Occipital lobe (tissue), 2 donors: ENCODE data around the gene TULP3. TPM values are rescaled to one million over a fixed set of nuclear protein-coding genes. Genes with fewer than 3 reads are reported as not detected.
"Not testable (repeated sequence)": the region's sequence is repeated elsewhere in the genome, so short reads cannot be mapped to it uniquely, and the experiment has no call there.

Experiments used
- DNase-seq: peaks from one replicate; lab custom pipeline; 2025; lab: John Stamatoyannopoulos, UW
- total RNA-seq: library from RNA; depleted of rRNA; stranded (reverse); fragments of >200 nt; gene quantifications from one replicate; pipeline ENCODE4 v1.2.3, GENCODE V29; 2014

TULP3 gene, protein sequence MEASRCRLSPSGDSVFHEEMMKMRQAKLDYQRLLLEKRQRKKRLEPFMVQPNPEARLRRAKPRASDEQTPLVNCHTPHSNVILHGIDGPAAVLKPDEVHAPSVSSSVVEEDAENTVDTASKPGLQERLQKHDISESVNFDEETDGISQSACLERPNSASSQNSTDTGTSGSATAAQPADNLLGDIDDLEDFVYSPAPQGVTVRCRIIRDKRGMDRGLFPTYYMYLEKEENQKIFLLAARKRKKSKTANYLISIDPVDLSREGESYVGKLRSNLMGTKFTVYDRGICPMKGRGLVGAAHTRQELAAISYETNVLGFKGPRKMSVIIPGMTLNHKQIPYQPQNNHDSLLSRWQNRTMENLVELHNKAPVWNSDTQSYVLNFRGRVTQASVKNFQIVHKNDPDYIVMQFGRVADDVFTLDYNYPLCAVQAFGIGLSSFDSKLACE
- 9.7 TPM for total RNA-seq

DNA sequence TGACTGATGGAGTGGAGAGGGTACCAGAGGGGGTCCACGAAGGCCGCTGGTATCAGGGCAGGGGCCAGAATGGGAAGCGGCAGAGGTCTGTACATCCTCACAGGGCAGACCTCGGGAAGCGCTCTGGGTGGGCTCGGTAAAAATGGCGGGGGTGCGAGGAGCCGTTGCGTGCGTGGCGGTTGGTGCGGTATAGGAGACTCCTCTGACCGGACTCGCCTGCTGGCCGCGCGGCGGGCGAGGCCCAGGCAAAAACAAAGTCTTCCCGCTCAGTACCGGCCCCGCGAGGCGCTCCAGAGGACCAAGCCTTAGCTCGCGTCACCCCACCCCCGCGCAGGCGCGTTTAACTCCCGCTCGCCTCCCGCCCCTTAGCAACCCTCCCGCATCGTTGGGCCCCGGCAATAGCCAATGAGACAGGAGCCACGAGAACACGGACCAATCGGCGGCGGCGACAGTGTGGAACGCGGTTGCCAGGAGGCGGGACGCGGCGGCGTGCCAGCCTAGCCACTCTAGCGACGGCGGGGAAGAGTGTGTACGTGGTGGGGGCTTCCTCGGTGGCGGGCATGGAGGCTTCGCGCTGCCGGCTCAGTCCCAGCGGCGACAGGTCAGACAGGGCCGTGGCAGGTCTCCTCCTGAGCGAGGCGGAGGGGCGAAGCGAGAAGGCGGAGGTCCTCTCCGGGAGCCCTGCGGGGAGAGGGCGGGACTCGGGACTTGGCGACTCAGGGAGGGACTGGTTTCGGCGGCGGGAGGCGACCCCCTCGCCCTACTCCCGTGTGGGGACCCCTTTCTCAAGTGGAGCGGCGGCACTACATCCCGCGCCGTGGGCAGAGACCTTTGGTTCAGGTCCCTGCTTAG is at the start of gene TULP3:
TSS of gene TULP3 (plus strand) at position 504 of the 852 bp plus-strand sequence. CDS start at position 561, 57 bp downstream.
- DNase-seq = peak; percentile 99

DNA sequence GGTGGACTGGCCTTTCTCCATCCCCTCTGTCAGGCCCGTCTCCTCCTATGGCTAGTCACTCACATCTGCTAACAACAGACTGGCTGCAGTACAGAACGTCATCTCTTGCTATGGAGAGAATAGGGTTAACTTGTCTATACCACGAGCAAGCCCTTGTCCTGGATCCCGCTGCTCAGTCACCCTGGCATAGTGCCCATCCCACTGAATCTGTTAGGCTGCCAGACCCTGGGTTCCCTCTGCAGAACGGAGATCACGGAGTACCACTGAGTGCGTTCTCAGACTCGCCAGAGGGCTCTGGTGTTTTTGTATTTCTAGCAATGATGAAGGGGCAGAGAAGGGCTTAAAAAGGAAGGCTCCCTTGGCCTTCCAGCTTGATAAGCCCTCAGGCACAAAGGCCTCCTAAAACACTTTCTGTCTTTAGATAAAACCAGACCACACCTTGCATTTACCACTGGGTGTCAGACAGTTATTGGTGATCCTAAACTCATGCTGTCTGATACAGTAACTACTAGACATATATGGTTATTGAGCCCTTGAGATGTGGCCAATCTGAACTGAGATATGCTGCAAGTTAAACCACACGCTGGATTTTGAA is 49.5 kb upstream of the TULP3 start:
- DNase-seq = no peak

DNA sequence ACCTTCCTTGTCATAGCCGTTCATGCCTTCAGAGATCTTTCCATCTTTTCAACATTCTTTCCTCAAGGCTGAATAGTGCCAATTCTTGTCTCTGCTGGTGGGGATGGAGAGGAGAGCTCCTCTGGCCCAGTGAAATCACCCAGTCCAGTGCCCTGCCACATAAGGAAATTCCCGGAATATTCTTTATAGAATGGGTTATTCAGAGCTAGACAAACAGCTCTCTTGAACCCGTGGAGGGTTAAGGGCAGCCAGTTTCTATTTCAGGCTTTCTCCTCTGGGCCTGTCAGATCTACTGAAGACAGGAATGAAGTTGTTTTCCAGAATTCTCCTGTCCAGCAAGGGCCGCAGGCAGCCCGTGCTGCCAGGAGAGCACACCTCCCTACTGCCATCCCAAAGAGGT is 47.7 kb upstream of the TULP3 start:
- DNase-seq = no peak

DNA sequence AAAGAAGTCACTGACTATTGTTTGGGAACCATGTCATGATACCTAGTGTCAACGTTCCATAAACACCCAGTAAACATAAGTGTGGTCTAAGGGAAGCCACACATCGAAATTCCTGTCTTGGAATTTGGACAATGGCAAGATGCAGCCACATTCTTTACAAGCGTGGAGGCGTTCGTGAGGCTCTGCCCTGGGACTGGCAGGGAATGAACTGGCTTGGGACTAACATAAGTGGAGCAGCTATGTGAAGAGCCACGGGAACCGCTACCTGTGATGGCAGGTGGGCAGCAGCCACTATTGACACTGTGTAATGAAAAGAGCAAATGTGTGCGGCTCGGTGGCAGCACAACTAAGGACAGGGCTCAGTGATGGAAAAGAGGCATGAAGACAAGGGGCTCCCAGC is 45.9 kb upstream of the TULP3 start:
- DNase-seq = no peak

DNA sequence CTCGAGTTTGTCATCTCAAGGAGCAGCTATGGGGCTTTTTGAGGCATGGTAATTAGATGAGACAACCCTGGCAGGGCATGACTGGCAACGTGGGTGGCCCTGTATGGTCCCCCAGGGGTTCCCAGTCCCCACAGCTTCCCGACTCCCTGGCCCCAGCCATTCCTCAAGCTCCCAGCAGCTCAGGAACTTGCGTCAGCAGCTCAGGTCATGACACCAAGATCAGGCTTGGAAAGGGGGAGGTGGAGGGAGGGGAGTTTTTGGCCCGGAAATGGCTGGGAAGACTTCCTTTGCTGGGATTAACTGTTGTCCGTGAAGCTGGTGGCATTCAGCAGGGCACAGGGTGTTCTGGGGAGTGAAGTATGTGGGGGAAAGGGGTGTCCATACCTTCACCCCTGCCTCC is 45.4 kb upstream of the TULP3 start:
- no peak for DNase-seq

DNA sequence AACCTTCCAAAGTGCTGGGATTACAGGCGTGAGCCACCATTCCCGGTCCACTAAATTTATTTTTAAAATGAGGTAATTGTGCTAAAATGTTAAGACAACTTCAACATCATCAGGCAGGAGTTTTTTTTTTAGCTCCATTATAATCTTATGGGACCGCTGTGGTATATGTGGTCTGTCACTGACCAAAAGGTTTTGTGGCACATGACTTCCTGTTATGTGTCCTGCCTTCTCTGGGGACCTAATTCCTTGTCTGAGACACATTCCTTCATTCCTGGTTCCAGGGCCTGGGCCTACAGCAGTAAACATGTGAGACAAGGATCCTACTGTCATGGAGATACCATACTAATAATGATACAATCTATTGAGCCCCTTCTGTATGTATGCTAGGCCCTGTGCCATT is 38.8 kb upstream of the TULP3 start:
- DNase-seq = no peak

DNA sequence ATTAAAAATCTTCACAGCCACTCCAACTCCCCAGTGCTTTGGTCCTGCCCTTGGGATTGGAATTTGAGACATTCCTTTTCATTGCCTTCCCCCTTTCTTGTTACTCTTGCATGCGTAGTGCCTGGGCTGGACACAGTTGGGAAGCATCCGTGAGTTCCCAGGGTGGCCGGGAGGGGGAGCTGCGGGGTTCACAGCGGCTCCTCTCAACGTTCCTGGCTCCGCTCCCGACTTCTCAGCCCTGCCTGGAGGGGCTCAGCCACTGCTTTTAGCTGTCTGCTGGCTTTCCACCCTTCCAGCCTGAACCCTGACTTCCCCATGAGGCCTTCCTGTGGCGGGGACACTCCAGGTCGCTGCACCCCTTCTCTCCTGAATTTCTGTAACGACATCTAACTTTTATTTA is 37.1 kb upstream of the TULP3 start:
- peak; percentile 47 for DNase-seq

DNA sequence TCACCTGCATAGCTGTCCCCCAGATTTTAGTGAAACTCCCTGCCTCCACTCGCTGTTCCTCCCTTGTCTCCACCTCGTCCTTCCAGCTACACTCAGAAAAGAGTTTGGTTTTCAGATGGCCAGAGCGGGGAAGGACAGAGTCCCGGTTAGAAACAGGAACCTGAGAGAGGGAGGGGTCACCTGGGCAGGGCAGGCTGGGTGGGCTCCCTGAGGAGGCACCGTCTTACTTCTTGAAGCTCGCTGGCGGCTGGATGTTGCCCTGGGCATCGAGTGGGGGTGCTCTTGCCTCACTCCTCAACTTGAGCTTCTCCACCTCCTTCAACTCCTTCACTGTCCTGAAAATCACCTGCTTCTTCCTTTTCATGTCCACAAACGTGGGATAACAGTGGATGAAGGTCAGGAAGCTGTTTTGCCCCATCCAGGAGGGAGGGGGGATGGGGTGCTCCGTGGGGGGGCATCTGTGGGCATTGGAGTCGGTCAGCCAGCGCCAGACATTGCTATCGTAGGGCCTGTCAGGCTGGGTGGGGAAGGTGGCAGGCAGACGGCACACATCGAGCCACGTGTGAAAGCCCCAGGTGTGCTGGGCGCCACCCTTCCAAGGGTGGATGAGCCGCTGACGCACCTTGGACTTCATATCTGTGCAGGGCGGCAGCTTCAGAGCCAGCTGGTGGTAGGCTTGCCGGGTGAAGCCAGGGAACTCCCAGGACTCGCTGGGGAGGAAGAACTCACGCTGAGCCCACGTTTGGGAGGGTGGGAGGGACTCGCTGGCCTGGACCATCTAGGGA is 35.8 kb upstream of the TULP3 start:
- no peak for DNase-seq

DNA sequence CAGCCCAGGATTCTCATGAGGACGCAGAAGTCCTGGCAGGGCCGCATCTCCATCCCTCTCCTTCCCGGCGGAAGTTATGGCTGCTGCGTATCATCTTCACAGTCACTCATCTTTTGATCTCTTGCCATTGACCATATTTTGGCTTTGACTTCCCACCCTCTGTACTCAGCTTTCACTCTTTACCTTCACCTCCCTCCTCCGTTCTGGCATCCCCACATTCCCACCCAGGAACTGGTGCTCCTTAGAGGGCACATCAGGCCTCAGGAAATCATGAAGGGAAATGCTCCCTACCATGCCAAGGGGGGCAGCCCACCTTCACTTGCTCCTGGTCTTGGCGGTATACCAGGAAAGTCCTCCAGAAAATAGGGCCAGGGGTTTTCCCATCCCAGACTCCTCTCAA is 35.1 kb upstream of the TULP3 start:
- no peak for DNase-seq

DNA sequence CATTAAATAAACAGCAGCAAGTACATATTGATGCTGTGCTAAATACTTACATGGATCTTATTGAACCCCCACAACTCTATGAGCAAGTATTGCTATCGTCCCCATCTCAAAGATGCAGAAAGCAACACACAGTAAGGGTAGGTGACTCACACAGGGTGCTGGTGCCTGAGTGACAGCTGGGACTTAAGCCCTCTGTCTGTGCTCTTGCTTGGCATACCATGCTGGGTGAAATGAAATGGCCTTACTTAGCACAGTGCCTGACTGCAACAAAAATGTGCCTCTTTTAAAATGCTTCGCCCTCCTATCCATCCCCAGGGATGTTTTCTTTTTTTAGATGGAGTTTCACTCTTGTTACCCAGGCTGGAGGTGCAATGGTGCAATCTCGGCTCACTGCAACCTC is 34.6 kb upstream of the TULP3 start:
- DNase-seq = no peak

DNA sequence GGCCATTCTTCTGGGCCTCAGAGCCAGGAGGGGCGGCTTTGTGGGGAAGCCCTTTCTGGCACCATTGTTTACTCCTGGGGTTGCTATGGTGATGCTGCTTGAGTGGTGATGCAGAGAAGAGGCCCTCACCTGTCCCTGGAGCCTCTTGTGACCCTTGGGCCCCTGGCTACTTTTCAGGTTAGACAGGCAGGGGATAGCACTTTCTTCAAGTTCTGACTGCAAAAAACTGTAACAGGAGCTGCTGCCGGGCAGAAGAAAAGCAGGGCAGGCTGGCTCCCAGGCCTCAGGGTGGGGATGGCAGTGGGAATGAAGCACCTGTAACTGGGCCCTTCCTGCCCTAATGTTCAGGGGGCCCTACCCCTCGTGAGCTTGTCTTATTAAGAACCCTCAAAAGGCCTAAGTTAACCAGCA is 33.7 kb upstream of the TULP3 start, which contains the start of gene TEX52:
TSS of gene TEX52 (minus strand) at position 19 of the 411 bp plus-strand sequence. CDS start at position 6, 13 bp downstream.
- no peak for DNase-seq

DNA sequence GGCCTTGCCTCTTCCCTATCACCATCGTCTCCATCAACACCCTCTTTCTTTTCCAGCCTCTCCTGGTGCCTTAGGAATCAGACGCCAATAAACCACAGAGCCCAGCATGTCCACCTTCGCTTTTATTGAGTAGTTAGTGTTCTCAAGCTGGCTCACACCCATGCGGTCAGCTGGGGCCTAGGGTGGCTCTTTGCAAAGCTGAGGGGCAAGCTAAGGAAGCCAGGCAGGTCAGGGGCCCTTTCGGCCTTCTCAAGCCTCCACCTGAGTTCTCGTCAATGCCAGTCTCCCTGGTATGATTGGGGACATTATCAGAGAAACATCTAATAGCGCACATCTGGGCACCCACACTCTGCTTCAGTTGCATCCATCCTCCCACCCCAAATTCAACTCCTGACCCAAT is 33.1 kb upstream of the TULP3 start:
- no peak for DNase-seq

DNA sequence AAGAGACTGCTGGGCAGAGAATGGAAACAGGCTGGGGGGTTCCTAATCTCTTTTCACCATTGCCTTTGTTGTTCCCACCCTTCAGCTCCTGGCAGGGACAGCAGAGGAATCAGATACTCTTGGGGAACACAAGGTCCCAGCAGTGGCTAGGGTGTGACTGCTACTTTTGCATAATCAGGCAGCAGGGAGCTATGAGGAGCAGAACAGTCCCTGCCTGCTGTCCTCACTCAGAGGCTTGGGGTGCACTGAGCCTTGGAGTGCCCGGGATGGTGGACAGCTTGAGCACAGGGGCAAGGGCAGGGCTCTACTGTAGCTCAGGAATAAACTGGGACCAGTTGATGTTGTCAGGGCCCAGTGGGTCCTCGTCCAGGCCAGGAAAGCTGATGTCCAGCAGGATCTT is 32.4 kb upstream of the TULP3 start:
- DNase-seq = no peak

DNA sequence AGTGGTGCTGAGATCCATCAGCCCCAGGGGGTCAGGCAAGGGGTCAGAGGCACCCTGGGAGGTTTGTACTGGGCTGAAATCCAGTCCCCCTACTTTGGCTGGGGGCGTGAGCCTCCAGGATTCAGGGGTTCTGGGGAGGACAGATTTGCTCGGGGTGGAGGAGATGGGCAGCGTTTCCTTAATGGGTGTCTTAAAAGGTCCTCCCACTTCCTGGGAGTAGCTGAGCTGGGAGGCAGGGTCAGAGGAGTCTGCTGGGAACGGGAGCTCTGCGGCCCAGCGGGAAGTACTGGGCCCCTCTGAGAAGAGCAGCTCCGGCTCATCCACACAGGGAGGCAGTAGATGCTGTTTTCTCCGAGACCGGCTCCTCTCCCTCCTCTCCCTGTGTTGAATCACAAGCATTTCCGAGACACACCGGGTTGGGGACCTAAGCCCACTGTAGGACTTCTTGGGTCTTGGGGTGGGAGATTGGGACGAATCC is 31.7 kb upstream of the TULP3 start:
- DNase-seq = no peak

DNA sequence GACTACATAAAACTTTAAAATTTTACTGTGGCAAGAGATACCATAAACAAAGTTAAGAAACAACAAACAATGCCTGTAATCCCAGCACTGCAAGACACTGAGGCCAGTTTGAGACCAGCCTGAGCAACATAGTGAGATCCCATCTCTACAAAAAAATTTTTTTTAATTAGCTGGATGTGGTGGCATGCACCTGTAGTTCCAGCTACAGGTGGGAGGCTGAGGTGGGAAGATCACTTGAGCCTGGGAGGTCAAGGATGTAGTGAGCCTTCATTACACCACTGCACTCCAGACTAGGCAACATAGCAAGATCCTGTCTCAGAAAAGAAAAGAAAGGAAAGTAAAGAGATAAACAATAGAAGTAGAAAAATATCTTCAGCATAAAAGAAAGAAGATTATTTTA is 30.5 kb upstream of the TULP3 start:
- DNase-seq = no peak

DNA sequence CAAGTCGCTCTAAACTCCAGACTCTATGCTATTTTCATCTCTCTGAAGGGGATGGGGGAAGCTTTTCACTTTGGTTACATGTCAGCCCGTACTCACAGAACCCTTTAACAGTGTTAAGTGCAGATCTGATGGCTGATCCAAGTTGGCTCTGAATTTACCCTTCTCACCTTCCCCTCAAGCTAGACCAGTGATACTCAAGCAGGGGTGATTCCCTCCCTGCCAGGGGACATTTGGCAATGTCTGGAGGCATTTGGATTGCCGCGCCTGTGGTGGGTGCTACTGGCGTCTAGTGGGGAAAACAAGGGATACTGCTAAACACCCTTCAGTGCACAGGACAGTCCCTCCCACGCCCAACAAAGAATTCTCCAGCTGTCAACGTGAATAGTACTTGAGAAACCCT is 27.8 kb upstream of the TULP3 start:
- no peak for DNase-seq

DNA sequence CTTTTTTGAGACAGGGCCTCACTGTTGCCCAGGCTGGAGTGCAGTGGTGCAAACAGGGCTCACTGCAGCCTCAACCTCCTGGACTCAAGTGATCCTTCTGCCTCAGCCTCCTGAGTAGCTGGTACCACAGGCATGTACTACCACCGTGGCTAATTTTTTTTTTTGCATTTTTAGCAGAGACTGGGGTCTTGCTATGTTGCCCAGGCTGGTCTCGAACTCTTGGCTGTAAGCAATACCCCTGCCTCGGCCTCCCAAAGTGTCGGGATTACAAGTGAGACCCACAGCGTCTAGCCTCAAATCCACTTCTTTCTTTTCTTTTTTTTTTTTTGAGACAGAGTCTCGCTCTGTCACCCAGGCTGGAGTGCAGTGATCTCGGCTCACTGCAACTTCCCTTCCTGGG is 27.3 kb upstream of the TULP3 start:
- not testable (repeated sequence) for DNase-seq

DNA sequence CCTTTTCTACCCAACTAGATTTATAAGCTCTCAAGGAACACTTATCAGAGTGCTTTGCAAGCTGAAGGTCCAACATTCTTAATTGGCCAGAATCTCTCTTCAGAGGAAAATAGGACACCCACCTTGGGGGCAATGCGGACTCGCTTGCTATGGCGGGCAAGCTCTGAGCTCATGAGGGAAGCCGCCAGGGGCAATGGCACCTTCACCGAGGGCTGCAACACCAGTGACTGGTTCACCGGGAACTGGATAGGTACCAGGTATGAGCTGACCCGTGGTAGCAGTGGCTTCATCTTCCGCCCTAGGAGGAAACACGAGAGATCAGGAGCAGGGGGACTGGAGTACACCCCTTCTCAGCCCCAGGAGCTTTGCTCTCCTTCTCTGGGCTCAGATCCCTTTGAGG is 26.5 kb upstream of the TULP3 start:
- no peak for DNase-seq

DNA sequence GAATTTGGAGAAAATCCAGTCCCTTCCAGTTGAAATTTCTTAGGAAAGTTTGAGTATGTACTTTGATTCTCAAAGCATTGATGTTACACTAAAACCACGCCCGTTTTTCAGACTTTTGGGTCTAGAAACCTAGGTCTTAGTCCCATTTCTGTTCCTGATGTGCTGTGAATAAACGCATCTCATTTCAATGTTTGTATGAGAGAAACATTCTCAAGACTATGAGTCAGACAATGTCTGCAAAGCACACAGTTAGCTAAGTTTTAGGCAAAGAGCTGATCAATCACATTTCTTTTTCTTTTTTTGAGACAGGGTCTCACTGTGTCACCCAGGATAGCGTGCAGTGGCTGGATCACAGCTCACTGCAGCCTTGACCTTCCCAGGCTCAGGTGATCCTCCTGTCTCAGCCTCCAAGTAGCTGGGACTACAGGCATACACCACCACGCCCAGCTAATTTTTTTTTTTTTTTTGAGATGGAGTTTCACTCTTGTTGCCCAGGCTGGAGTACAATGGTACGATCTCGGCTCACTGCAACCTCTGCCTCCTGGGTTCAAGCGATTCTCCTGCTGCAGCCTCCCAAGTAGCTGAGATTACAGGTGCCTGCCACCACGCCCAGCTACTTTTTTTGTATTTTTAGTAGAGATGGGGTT is 21.6 kb upstream of the TULP3 start:
- not testable (repeated sequence) for DNase-seq

DNA sequence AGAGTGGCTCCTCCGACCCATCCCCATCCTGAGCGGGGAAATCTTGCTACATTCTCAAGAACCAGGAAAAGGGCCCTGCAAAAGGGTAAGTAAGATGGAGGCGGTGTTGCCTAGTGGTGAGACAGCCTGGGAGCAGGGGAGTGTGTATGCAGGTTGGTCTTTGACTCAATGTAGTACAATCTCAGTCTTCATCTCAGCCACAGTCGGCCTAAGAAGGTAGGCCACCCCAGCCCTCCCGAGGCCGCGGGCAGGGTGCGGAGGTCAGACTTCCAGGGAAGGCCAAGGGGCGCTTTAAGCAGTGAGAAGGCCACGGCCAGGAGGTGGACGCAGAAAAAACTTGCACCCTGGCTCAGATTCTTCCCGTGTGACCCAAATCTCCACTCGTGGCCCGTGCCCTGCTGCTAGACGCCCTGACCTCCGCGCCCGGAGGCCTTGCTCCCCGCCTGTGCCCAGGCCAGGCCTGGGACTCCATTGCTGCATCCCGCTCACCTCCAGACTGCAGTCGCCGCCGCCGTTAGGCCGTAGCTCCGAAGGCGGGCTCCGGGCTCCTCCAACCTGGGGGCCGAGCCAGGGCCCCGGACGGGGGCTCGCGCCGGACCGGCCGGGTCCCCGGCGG is 14.2 kb upstream of the TULP3 start:
- no peak for DNase-seq
